GM20000 (cell line): ENCODE results near the gene TFF3.

Experiments used
- DNase-seq: peaks from one replicate; pipeline ENCODE4 v3.0.0; 2012; ENCODE audit warnings: low spot score
- CTCF ChIP-seq: IDR thresholded peaks from 2 replicates; pipeline ENCODE4 v1.5.1; 2012; ENCODE audit warnings: mild to moderate bottlenecking, control low read depth; ENCODE audit errors: extremely low read depth, missing control alignments

Gene TFF3

GRCh38 chr21:42277593-42277992 is 37.6 kb downstream of the TFF3 start:
- TF ChIP-seq CTCF: no peak
- DNase-seq: no peak

- DNase-seq: no peak
- no peak for TF ChIP-seq CTCF
Measured at GRCh38 chr21:42276526-42277154, 38.6 kb downstream of the TFF3 start.

GRCh38 chr21:42276076-42276475 is 39.1 kb downstream of the TFF3 start:
- no peak for DNase-seq
- no peak for TF ChIP-seq CTCF

GRCh38 chr21:42272984-42273600 is 42.1 kb downstream of the TFF3 start:
- TF ChIP-seq CTCF: no peak
- DNase-seq: no peak

GRCh38 chr21:42272109-42272962 is 42.9 kb downstream of the TFF3 start:
- no peak for DNase-seq
- TF ChIP-seq CTCF: no peak

GRCh38 chr21:42271065-42271464 is 44.1 kb downstream of the TFF3 start:
- no peak for TF ChIP-seq CTCF

GRCh38 chr21:42269386-42269785 is 45.8 kb downstream of the TFF3 start:
- no peak for TF ChIP-seq CTCF
- DNase-seq: no peak

More at GRCh38 chr21:42271065-42271464, 44.1 kb downstream of the TFF3 start:
- DNase-seq: no peak
